Stimulated activated CD4-positive, alpha-beta T cell treated with anti-CD3 and anti-CD28 coated beads, TNF-alpha, amount 100 ng/mL, for 1 hour (primary cell): ENCODE measurements around the gene TMEM40.
"Not testable (repeated sequence)": the region's sequence is repeated elsewhere in the genome, so short reads cannot be mapped to it uniquely, and the experiment has no call there.

Experiments used
- DNase-seq, 3 donors: peaks; one replicate each; pipeline ENCODE4 v3.0.0-alpha.2; 2020; ENCODE audit warnings: low read depth in 3 of 3, low spot score in 1 of 3

The TMEM40 gene

DNA sequence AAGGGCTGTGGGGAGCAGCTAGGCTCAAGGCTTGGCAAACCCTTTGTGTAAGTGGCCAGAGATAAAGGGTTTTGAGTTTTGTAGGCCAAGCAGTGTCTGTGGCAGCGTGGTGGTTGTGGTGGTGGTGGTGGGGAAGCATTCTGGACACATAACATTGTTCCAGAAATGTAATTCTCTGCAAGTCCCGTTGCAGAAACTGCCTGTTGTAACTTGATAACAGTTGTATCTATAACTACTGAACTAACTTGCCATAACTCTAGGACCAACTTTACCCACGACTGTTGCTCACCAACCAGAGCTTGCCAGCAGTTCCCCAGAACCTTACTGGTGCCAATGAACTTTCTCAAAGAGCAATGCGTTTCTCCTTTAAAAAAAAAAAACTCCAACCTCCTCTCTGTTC lies 18.1 kb upstream of the TMEM40 start:
- DNase-seq: no peak

DNA sequence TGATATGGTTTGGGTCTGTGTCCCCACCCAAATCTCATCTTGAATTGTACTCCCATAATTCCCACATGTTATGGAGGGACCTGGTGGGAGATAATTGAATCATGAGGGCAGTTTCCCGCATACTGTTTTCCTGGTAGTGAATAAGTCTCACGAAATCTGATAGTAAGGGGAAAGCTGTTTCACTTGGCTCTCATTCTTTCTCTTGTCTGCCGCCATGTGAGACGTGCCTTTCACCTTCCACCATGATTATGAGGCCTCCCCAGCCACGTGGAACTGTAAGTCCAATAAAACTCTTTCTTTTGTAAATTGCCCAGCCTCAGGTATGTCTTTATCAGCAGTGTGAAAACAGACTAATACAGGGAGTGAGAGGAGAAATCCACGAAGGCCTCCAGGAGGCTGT lies 16.9 kb upstream of the TMEM40 start:
- not testable (repeated sequence) for DNase-seq

DNA sequence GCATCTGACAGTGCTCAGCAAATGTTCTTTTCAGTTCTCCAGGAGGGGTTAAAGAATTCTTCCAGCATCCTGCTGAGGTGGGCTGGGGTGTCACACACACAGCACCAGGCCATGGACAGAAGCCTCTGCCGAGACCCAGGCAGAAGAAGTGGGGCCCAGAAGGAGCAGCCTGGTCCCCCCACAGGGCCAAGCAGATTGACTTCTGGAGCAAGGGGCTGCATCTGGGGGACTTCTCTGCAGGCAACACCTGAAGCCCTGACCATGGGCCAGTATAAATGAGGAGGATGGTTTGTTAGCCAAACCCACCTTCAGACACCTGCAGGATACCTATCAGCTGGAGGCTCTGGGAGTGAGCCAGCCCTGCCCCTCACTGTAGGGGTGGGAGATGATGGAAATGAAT lies 16.2 kb upstream of the TMEM40 start:
- no peak for DNase-seq

DNA sequence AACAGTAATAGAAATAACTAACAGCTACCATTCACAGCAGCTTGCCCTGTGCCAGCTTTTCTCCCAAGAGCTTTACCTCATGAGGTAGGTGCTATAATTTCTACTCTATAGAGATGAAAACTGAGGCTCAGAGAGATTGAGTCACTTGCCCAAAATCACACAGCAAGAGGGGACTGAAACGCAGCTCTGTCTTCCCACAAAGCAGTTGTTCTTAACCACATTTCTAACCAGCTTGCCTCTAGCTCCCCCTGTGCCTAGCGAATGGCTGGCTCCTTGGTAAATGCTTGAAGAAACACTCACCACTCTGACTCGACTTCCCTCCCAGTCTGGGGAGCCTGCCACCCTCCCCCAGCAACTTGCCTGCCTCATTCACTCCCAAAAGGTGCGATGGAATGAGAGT lies 15.6 kb upstream of the TMEM40 start:
- no peak for DNase-seq

DNA sequence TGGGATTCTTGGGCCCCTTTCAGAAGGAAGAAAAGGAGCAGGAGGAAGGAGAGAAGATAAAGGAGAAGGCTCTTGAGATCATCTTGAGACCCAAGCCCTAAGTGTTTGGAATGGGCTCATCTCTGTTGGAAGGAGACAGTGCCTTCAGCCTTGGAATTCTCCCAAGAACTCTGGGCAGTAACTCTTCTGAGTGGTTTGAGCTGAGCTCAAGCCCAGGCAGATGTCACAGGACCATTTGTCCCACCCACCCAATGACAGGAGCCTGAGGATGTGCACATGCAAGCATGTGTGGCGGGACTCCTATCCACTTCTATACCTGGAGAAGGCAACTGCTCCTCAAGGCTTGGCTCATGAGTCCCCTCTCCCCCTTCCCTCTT lies 14.6 kb upstream of the TMEM40 start:
- DNase-seq: no peak

DNA sequence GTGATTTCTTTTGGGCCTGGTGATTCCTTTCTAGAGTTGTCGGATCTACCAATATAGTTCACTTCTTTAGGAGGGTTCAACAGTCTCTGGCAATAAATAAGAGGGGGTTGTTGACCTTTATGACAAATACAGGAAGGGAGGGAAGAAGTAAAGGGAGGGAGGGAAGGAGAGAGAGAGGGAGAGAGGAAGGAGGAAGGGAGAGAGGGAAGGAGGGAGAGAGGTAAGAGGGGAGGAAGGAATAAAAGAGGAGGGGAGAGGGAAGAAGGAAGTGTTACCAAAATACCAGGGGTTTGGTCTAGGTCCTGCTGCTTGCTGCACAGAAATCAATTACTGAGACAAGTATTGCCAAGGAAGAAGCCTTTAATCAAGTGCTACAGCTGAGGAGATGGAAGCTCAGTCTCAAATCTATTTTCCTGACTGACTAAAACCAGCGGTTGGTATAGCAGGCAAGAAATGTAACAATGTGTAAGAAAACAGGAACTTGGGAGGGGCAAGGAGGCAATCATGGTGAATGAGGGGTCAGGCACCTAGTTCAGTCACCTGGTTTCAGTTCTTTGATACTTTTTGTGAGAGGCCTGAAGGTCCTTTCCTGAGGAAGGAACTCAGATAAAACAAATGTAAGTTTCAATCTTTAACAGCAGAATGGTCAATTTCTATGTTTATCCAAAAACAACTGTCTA lies 14.1 kb upstream of the TMEM40 start:
- no peak for DNase-seq

DNA sequence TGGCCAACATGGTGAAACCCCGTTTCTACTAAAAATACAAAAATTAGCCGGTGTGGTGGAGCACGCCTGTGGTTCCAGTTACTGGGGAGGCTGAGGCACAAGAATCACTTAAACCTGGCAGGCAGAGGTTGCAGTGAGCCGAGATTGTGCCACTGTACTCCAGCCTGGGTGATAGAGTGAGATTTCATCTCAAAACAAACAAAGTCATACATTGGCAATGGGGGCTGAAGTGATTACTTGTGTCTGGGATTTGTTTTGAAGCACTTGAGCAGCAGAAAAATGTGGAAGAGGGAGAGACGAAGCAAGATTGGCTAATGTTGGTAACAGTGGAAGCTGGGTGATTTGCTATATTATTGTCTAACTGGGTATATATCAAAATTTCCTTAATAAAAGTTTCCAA lies 13.4 kb upstream of the TMEM40 start:
- DNase-seq: no peak

DNA sequence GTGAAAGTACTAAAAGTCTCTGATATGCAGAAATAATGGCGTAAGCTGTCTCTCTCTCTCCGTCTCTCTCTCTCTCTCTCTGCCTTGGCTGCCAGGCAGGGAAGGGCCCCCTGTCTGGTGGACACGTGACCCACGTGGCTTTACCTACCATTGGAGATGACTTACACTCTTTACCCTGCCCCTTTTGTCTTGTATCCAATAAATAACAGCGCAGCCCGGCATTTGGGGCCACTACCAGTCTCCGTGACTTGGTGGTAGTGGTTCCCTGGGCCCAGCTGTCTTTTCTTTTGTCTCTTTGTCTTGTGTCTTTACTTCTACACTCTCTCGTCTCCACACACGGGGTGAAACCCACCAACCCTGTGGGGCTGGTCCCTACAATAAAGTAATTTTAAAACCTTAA lies 12.2 kb upstream of the TMEM40 start:
- DNase-seq: no peak

DNA sequence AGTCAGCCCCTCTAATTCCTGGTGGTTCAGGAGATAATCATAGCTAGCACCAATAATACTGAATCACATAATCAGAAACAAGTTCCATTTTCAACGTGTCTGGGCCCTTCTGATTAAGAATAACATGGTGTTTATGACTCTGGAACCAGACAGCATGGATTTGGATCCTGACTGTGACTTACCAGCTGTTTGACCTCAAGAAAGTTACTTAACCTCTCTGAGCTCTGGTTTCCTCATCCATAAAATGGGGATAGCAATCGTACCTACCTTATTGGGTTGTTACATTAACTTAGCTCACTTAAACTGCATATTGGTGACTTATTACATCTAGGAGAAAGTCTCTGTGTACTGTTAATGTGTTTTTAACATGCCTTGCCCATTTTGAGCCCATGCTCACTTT lies 10.7 kb upstream of the TMEM40 start:
- no peak for DNase-seq

DNA sequence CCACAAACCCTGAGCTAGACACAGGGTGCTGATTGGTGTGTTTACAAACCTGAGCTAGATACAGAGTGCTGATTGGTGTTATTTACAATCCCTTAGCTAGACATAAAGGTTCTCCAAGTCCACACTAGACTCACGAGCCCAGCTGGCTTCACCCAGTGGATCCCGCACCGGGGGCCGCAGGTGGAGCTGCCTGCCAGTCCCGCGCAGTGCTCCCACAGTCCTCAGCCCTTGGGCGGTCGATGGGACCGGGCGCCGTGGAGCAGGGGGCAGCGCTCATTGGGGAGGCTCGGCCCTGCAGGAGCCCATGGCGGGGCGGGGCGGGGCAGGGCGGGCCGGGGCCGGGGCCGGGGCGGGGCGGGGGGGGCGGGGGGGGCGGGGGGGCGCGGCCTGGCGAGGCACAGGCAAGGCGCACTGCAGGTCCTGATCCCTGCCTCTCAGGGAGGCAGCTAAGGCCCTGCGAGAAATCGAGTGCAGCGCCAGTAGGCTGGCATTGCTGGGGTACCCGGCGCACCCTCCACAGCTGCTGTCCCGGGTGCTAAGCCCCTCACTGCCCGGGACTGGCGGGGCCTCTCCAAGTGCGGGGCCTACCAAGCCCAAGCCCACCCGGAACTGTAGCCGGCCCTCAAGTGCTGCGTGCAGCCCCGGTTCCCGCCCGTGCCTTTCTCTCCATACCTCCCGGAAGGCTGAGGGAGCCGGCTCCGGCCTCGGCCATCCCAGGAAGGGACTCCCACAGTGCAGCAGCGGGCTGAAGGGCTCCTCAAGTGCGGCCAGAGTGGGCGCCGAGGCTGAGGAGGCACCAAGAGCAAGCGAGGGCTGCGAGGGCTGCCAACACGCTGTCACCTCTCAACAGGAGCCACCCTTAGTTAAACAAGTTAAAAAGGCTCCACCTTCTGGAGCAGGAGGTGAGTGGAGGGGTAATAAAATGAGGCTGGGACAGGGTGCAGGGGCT lies 9.8 kb upstream of the TMEM40 start:
- no peak for DNase-seq

DNA sequence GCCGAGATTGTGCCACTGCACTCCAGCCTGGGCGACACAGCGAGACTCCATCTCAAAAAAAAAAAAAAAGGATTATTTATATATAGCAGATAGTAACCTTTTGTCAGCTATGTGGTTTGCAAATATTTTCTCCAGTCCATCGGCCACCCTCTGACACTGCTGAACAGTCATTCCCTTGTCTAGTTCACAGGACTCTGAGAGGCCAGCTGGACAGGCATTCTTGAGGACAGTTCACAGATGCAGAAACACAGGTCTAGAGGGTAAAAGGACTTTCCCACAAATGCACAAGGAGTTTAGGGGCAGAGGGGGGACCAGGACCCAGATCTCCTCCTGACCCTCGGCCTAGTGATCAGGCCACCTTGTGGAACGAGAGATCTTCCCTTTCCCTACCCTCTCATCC lies 7.5 kb upstream of the TMEM40 start:
- DNase-seq: no peak

DNA sequence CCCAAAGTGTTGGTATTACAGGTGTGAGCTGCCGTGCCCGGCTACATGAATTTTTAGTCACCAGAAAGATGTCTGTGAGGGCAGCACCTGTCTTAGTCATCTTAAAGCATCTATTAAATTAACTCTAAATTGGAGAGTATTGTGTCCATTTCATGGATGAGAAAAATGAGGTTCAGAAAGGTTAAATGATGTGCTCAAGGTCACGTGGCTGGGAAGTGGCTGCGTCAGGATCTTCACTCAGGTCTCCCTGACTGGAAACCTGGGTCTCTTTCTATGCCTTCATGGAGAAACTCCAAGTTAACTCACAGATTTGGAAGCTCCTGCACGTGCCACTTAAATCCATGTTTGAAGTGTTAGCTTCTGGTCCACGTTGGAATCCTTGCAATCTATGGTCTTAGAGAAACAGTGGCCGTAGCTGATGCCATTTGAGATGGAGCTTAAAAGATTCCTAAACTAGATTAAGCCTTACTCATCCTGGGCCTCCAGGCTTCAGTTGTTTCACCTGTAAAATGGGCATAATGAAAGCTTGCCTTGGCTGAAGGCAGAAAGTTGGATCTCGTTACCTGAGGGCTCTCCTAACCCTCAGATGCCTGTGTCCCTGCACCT lies 5.2 kb upstream of the TMEM40 start:
- DNase-seq: no peak

DNA sequence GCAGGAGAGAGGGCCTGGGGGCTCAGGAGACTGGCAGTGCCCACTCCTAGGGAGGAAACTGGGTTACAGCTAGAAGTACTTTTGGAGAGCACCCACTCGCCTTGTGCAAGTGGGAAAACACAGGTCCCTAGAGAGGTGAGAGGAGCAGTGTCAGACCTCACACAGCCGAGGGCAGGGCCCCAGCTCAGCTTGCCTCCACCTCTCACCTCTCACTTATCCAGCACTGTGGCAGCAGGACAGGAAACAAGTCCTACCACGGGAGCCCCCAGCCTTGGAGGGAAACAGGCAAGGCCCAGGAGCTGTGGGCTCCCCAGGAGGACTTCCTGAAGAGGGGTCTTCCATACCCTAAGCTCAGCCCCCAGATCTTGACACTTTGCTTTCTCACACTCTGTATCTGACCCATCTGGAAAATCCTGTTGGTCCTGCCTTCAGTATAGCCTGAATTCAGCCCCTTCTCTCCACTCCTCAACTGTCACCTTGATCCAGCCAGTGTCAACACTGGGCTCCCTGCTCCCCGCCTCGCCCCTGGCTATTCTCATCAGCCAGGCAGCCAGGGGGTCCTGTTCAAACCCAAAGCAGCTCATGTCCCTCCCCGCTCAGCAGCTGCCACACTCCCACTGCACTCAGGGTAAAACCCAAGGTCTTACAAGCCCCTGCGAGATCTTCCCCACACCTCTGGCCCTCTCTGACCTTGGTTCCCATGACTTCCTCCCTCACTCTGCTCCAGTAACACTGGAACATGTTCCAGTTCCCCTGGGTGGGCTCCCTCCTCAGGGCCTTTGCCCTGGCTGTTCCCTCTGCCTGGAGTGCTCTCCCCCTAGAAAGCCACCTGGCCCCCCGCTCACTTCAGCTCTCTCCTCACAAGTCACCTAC lies 870 bp upstream of the TMEM40 start:
- DNase-seq: no peak

DNA sequence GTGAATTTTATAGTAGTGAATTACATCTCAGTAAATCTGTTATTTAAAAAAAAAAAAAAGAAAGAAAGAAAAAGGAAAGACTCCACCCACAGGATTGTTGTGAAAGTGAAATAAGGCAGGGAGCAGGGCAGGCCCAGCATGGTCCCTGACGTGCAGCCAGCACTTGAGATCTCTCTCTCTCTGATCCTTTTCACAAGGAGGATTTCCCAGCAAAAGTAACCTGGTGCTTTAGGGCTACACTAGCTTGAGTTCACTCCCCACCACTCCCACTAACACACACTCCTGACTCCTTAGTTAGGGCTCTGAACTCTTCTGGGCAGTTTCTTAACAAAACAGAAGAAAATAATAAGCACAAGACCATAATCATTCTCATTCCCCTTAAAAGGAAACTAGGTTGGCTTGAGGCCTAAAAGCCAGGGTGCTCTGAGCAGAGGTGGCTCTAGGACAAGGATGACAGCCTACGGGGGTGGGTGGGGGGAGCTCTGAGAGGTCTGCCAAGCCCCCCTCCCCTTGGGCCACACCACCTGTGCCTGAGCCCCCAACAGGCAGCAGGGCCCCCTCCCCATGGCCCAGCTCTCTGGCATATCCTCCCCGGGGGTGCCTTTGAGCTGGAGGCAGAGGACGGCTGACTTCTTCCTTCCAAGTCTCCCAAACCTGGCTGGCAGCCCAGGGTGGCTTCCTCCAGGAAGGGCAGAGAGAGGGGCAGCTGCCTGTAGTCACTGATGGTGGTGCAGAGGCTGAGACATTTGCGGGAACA lies 856 bp downstream of the TMEM40 start:
- no peak for DNase-seq

DNA sequence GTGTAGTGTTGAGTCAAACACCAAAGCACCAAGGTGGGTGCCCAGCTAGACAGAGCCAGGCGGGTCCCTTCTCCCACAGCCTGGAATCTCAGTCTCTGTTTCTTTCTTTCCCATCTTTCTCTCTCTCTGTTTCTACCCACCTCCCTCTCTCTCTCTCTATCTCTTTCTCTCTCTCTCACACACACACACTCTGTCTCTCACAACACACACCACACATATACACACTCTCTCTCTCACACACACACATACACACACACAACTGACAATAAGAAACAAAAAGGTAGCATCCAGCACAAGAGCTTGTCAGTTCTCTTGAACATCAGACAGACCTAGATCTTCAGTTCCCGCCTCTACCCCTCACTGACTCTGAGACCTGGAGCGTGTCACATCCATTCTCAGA lies 2.4 kb downstream of the TMEM40 start:
- no peak for DNase-seq

DNA sequence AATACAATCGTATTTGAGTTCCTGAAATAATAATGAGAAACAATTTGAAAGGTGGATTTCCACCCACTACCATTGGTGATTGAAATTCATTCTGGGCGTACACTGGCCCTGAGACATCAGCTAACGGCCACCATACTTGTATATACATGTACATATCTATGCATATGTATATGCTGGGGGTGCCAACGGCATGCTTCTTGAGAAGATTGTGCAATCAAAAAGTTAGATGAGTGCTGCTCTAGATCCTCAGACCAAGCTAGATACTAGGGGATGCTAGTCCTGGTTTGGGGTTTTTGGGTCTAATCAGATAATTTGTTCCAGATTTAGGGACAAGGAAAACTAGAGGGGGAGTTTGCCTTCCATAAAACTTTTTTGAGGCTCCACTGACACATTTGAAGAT lies 2.9 kb downstream of the TMEM40 start:
- DNase-seq: no peak

DNA sequence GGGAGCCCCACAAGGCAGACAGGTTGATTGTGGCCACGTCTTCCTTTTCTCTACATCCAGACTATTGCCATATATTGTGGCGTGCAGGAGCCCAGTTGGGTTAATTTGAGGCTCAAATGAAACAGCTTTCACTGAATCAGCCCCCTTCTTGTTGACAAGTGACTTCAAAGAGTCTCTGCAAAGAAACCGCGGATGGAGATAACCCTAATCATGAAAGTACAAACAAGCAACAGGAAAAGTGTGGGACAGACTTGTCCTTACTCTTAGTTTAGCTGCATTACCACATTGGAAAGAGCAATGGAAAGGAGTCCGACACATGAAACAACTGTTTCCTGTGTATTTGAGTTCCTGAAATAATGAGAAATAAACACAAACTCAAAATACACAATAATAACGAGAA lies 3.3 kb downstream of the TMEM40 start:
- DNase-seq: no peak

DNA sequence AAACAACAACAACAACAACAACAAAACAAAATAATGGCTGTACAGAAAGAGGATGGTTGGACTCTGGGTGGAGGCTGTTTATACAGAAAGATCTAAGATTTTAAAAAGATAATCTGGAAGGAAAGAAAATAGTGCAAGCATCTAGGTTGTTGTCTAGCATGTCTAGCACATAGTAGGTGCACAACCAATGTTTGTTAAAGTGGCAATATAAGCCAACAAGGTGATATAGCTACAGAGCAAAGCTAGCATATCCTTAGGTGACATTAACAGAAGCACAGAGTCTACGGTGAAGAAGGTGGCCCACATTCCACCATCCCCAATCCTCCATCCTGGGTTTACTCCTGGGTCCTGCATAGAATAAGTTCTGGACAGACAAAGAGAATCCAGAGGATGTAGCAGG lies 4.7 kb downstream of the TMEM40 start:
- no peak for DNase-seq

DNA sequence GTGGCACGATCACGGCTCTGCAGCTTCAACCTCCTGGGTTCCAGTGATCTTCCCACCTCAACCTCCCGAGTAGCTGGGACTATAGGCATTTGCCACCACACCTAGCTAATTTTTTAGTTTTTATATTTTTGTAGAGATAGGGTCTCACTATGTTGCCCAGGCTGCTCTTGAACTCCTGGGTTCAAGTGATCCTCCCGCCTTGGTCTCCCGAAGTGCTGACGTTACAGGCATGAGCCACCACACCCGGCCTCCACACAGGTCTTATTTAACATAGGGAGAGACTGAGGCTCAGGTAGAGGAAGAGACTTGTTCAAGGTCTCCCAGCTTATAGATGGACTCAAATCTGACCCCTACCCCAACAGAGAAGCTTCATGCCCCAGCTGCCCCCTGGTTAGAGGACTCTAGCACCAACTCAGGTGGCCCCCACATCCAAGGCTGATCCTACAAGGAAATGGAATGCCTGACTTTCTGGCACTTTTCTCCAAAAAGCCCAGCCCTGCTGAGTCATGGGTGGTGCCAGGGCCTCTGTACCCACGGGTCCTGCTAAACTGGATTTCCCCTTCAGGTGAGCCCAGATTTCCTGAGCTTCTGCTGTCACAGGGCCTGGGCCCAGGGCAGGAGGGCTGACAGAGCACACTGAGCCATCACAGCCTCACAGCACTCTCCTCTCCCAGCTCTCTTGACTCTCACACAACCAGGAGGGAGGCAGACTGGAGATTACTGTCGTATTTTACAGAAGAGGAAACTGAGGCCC lies 5.6 kb downstream of the TMEM40 start:
- DNase-seq: no peak

DNA sequence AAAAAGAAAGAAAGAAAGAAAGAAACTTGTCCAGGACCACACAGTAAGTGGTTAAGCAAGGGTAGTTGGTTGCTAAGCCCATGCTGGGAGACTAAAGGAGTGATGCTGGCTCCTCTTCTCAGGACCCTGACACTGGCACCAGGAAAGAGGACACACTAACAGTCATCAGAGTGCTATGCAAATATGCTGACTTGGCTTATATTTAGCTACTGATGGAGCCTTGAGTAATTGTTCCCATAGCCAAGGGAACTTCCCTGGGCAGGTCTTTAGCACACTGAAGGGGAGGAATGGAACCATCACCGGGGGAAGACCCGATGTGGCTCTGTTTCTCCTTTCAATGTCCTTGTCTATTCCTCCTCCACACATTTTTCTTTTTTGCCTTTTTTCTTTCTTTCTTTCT lies 6.2 kb downstream of the TMEM40 start:
- no peak for DNase-seq
